Muscle layer of duodenum (tissue), 2 donors: ENCODE measurements around the gene FTSJ3.
"Not testable (repeated sequence)": the region's sequence is repeated elsewhere in the genome, so short reads cannot be mapped to it uniquely, and the experiment has no call there.

ENCODE experiments used
- H3K27ac ChIP-seq: one replicate; pipeline ENCODE4 v1.7.0; 2013; ENCODE audit warnings: mild to moderate bottlenecking, low read length
- H3K27me3 ChIP-seq: one replicate; pipeline ENCODE4 v1.7.0; 2013; ENCODE audit warnings: low read depth, mild to moderate bottlenecking, control low read depth, low read length
- H3K36me3 ChIP-seq, 2 donors: one replicate each; pipeline ENCODE4 v1.7.0; 2013; ENCODE audit warnings: low read length in 2 of 2, control low read depth in 1 of 2, mild to moderate bottlenecking in 1 of 2; ENCODE audit not compliant: insufficient read depth in 2 of 2, control insufficient read depth in 1 of 2
- H3K4me1 ChIP-seq, 2 donors: one replicate each; pipeline ENCODE4 v1.7.0; 2013; ENCODE audit warnings: low read length in 2 of 2, mild to moderate bottlenecking in 2 of 2, control low read depth in 1 of 2, moderate library complexity in 1 of 2; ENCODE audit not compliant: insufficient read depth in 2 of 2, control insufficient read depth in 1 of 2
- H3K4me3 ChIP-seq, 2 donors: one replicate each; pipeline ENCODE4 v1.7.0; 2013; ENCODE audit warnings: low read length in 2 of 2, low read depth in 1 of 2, mild to moderate bottlenecking in 1 of 2
- H3K9me3 ChIP-seq, 2 donors: one replicate each; pipeline ENCODE4 v1.7.0; 2013; ENCODE audit warnings: low read length in 2 of 2, control low read depth in 1 of 2, mild to moderate bottlenecking in 1 of 2; ENCODE audit not compliant: control insufficient read depth in 1 of 2
- donor health status: healthy.

Gene FTSJ3

GRCh38 chr17:63800783-63801182 lies 26.7 kb downstream of the FTSJ3 start:
- Histone ChIP-seq H3K36me3 (peaks cover 67 to 88% of the 10 kb centered on the region in 2 donors), H3K4me1 (no peaks in the 10 kb centered on the region), H3K9me3 (no peaks in the 10 kb centered on the region), H3K4me3 (no peak overlapping the region), H3K27me3 (no peaks in the 10 kb centered on the region), H3K27ac (no peak overlapping the region)

DNA sequence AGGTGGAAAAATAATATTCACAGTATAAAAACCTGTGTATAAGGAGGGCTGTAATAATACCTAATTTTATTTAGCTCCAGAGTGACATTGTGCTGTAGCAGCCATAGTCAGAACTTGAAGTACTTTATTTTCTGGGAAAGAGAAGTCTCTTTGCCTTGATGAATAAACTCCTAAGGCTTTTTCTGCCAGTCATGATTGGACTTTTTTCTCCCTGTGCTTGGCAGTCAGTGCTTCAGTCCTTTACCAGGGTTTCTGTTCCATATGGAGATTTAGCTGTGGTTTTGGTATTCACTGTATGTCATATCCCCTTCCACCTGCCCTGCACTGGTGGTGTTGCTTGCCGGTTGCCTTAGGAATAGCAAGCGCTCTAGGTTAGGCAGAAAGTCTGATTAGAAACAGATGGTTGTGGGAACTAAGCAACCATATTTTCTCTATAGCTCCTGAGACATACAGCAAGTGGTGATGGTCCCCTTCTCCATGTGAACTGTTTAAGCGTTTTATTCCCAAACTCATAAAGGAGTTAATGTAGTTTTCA lies 28.8 kb downstream of the FTSJ3 start:
- H3K9me3 ChIP-seq: no peaks in the 10 kb centered on the region
- H3K36me3 ChIP-seq: peaks cover 62 to 92% of the 10 kb centered on the region in 2 donors
- H3K27me3 ChIP-seq: no peaks in the 10 kb centered on the region
- no peak overlapping the region for H3K4me3 ChIP-seq
- no peaks in the 10 kb centered on the region for H3K4me1 ChIP-seq
- no peak overlapping the region for H3K27ac ChIP-seq

- H3K27ac ChIP-seq: not testable (repeated sequence)
- peaks cover 66 to 95% of the 10 kb centered on the region in 2 donors for H3K36me3 ChIP-seq
Observed at GRCh38 chr17:63796375-63796774, 31.1 kb downstream of the FTSJ3 start.

DNA sequence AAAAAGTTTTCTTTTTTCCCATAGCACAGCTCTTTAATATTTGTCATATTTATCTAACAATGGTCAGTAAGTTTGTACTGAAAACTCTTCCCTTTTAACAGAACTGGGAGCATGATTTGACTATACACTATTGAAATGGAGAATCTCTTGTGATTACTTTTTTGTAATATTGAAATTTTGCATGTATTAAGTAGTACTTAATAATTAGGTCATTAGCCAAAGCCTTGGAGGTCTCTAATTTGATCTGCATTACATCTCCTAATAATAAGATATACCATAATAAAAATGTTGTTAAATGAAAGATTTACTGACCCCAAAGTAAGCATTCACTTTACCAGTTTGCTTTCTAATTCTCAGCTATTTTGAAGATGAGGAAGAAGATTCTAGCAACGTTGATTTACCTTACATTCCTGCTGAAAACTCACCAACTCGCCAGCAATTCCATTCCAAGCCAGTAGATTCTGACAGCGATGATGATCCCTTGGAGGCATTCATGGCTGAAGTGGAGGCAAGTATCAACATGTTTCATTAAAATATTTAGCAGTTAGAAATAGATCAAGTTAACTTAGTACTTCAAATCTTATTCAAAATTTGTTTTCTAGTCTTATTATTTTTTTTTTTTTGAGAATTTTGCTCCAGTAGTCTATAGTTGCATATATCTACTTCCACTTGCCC lies 35.3 kb downstream of the FTSJ3 start:
- Histone ChIP-seq H3K4me3 (no peak overlapping the region), H3K36me3 (peaks cover 39 to 79% of the 10 kb centered on the region in 2 donors), H3K9me3 (no peaks in the 10 kb centered on the region), H3K27me3 (no peaks in the 10 kb centered on the region), H3K27ac (no peak overlapping the region), H3K4me1 (no peaks in the 10 kb centered on the region)

More at GRCh38 chr17:63796375-63796774, 31.1 kb downstream of the FTSJ3 start:
- H3K4me3 ChIP-seq, H3K9me3 ChIP-seq, H3K4me1 ChIP-seq, H3K27me3 ChIP-seq: not testable (repeated sequence)

GRCh38 chr17:63790057-63790456 lies 37.4 kb downstream of the FTSJ3 start:
- H3K27me3 ChIP-seq: no peaks in the 10 kb centered on the region
- no peaks in the 10 kb centered on the region for H3K4me1 ChIP-seq
- peaks cover 28 to 58% of the 10 kb centered on the region in 2 donors for H3K36me3 ChIP-seq

DNA sequence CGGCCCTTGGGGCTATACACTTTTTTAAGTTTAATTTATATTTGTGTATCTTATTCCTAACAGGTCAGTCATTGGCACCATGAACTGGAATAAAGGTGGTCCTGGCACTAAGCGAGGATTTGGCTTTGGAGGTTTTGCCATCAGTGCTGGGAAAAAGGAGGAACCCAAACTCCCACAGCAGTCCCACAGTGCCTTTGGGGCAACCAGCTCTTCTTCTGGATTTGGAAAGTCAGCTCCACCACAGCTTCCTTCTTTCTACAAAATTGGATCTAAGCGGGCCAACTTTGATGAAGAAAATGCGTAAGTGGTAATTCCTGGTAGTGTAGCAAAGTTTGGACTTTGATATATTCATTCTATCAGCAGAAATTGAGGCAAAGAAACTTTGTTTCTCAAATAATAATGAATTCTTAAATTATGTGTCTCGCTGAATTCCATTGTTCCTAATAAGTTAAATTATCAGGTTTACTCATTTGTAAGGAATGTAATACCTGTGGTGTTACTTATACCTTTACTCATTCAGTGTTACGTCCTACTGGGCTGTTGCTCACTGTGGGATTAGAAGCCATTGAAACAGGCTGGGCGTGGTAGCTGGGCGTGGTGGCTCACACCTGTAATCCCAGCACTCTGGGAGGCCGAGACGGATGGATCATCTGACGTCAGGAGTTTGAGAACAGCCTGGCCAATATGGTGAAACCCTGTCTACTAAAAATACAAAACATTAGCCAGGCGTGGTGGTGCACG lies 40.3 kb downstream of the FTSJ3 start:
- Histone ChIP-seq H3K4me3 (no peak overlapping the region), H3K4me1 (no peaks in the 10 kb centered on the region), H3K36me3 (peaks cover 7 to 33% of the 10 kb centered on the region in 2 donors), H3K9me3 (no peaks in the 10 kb centered on the region), H3K27ac (no peak overlapping the region), H3K27me3 (no peaks in the 10 kb centered on the region)

More at GRCh38 chr17:63790057-63790456, 37.4 kb downstream of the FTSJ3 start:
- Histone ChIP-seq H3K4me3 (no peak overlapping the region), H3K27ac (no peak overlapping the region), H3K9me3 (no peaks in the 10 kb centered on the region)

GRCh38 chr17:63786117-63786516 lies 41.3 kb downstream of the FTSJ3 start:
- no peaks in the 10 kb centered on the region for H3K27me3 ChIP-seq
- no peak overlapping the region for H3K27ac ChIP-seq
- no peaks in the 10 kb centered on the region for H3K9me3 ChIP-seq
- H3K4me3 ChIP-seq: no peak overlapping the region
- peaks cover 6 to 27% of the 10 kb centered on the region in 2 donors for H3K36me3 ChIP-seq
- H3K4me1 ChIP-seq: no peaks in the 10 kb centered on the region

GRCh38 chr17:63785556-63785955 lies 41.9 kb downstream of the FTSJ3 start:
- H3K27me3 ChIP-seq: no peaks in the 10 kb centered on the region
- no peaks in the 10 kb centered on the region for H3K9me3 ChIP-seq
- no peaks in the 10 kb centered on the region for H3K4me1 ChIP-seq
- H3K4me3 ChIP-seq: no peak overlapping the region
- H3K27ac ChIP-seq: no peak overlapping the region
- peaks cover 6 to 27% of the 10 kb centered on the region in 2 donors for H3K36me3 ChIP-seq

GRCh38 chr17:63783522-63783921 lies 43.9 kb downstream of the FTSJ3 start:
- H3K27me3 ChIP-seq: no peaks in the 10 kb centered on the region
- no peak overlapping the region for H3K27ac ChIP-seq
- peaks cover 0 to 18% of the 10 kb centered on the region in 2 donors for H3K36me3 ChIP-seq
- no peak overlapping the region for H3K4me3 ChIP-seq
- H3K4me1 ChIP-seq: no peaks in the 10 kb centered on the region
- no peaks in the 10 kb centered on the region for H3K9me3 ChIP-seq

- Histone ChIP-seq H3K9me3 (no peaks in the 10 kb centered on the region), H3K27ac (no peak overlapping the region), H3K4me3 (no peak overlapping the region), H3K27me3 (no peaks in the 10 kb centered on the region), H3K36me3 (peaks cover 4 to 9% of the 10 kb centered on the region in 2 donors), H3K4me1 (peaks cover 4 to 5% of the 10 kb centered on the region in 2 donors)
Observed at GRCh38 chr17:63780928-63781327, 46.5 kb downstream of the FTSJ3 start.

GRCh38 chr17:63780507-63780906 lies 47.0 kb downstream of the FTSJ3 start:
- Histone ChIP-seq H3K27ac (no peak overlapping the region), H3K27me3 (no peaks in the 10 kb centered on the region), H3K4me3 (no peak overlapping the region), H3K9me3 (no peaks in the 10 kb centered on the region), H3K36me3 (peaks cover 4 to 9% of the 10 kb centered on the region in 2 donors), H3K4me1 (peaks cover 8 to 9% of the 10 kb centered on the region in 2 donors)
